Measurements from ENCODE around the gene PARP4.
"Not testable (repeated sequence)": the region's sequence is repeated elsewhere in the genome, so short reads cannot be mapped to it uniquely, and the experiment has no call there.

Gene PARP4

DNA sequence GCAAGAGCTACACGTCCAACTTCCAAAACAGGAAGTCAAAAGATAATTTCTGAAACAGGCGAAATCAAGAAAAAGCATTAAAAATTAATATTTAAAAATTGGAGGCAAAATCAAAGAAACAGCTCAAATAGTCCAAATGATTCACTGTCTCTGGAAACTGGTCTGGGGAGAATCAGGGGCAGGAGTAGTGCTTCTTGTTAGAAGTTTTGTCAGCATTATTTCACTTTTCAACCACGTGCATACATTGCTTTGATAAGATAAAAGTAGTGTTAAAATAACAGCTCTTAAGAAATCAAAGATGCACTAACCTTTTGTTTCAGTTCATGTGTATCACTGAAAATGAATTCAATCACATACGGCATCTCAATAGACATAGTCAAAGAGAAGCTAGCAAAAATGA lies 53.8 kb downstream of the PARP4 start:
- Histone ChIP-seq H3K4me3 (no peak overlapping the region), H3K27ac (no peak overlapping the region)
- no peak for DNase-seq (ENCODE audit: low spot score)
- TF ChIP-seq, protein P1, sequence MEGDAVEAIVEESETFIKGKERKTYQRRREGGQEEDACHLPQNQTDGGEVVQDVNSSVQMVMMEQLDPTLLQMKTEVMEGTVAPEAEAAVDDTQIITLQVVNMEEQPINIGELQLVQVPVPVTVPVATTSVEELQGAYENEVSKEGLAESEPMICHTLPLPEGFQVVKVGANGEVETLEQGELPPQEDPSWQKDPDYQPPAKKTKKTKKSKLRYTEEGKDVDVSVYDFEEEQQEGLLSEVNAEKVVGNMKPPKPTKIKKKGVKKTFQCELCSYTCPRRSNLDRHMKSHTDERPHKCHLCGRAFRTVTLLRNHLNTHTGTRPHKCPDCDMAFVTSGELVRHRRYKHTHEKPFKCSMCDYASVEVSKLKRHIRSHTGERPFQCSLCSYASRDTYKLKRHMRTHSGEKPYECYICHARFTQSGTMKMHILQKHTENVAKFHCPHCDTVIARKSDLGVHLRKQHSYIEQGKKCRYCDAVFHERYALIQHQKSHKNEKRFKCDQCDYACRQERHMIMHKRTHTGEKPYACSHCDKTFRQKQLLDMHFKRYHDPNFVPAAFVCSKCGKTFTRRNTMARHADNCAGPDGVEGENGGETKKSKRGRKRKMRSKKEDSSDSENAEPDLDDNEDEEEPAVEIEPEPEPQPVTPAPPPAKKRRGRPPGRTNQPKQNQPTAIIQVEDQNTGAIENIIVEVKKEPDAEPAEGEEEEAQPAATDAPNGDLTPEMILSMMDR (IDR thresholded peaks at IDR 0.05) = no peak

DNA sequence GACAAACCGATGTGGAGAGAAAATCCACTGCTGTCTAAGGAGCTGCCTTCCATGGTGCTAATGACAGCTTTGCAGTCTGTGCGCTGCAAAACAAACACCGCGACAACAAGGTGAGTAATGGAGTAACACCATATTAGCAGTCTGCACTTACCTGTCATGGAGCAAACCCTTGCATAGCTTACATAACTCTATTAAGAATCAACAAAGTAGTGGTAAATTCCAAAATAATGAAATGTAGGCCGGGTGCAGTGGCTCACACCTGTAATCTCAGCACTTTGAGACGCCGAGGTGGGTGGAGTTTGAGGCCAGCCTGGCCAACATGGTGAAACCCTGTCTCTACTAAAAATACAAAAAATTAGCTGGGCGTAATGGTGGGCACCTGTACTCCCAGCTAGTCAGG lies 56.2 kb downstream of the PARP4 start:
- no peak for DNase-seq (ENCODE audit: low spot score)
- no peak overlapping the region for H3K4me3 ChIP-seq
- no peak overlapping the region for H3K27ac ChIP-seq
- TF ChIP-seq, protein P1 (IDR thresholded peaks at IDR 0.05) = no peak

DNA sequence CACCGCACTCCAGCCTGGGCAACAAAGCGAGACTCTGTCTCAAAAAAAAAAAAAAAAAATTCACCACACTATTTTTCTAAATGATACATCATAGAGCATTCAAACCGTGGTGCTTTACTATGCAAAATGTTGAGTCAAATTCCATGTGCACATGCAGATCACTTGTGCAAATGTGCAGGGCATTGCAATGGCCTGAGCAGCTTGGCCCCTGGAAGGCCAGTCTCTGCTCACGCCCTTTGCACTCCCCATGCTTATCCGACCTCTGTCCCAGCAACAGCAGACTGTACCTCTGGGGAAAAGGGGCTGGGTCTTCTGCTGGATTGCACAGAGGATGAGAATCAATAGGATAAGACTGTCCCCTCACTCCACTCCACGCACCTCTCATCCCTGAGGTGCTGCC lies 58.5 kb downstream of the PARP4 start:
- TF ChIP-seq, protein P1 (IDR thresholded peaks at IDR 0.05) = no peak
- Histone ChIP-seq H3K27ac (no peak overlapping the region), H3K4me3 (no peak overlapping the region)
- no peak for DNase-seq (ENCODE audit: low spot score)

DNA sequence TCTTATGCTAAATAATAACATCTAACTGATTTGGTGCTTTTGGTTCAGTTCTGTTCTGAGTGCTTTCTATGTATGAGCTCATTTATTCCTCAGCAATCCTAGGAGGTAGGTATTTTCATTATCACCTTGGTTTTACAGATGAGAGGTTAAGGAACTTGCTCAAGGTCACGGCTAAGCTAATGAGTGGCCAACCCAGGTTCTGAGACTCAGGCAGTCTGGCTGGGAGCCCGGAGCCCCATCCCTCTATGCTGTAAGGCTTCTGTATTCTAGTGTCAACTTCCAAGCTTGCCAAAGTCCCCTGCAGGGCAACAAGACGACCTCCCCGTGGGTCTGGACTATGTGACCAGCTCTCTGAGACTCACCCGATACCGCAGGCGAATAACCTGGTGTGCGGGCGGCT lies 60.5 kb downstream of the PARP4 start:
- TF ChIP-seq, protein P1 (IDR thresholded peaks at IDR 0.05) = no peak
- no peak for DNase-seq (ENCODE audit: low spot score)
- H3K4me3 ChIP-seq = no peak overlapping the region

DNA sequence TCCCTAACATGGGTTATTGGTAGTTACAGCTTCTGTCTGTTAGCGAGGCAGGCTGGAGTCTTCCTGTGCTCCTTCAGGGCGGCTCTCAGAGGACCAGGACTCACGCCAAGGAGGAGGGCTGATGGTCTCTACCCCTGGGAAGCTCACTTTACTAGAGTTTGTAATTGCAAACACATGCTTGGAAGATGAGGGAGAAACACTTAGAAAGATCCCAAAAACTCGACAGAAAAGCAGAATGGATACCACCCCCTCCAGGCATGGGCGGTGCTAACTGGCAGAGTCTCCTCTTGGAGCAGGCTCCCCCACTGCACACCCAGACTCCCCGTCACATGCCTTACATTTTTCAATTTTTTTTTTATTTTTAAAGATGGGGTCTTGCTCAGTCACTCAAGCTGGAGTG lies 62.0 kb downstream of the PARP4 start:
- TF ChIP-seq, protein P1 (IDR thresholded peaks at IDR 0.05) = no peak
- no peak for DNase-seq (ENCODE audit: low spot score)
- no peak overlapping the region for H3K4me3 ChIP-seq
- no peak overlapping the region for H3K27ac ChIP-seq

More for the DNA sequence above, 60.5 kb downstream of the PARP4 start:
- H3K27ac ChIP-seq = no peak overlapping the region

DNA sequence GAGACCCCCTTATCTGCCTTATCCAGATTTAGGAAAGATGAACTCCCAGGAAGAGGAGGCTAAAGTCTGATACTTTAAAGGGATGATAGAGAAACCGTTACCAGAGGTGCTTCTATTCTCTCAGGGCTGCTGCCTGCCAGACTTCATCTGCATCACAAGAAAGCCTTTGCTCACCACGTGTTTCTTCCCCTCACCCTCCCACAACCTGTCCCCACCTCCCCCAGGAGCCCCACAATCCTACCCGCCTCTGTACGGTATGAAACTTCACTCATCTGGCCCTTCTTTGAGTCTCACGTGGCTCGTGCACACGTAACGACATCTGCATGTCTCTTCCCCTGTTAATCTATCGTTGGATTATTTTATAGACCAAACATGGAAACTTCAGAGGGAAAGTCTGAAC lies 67.7 kb downstream of the PARP4 start:
- DNase-seq (ENCODE audit: low spot score); H3K27ac ChIP-seq: not testable (repeated sequence)

DNA sequence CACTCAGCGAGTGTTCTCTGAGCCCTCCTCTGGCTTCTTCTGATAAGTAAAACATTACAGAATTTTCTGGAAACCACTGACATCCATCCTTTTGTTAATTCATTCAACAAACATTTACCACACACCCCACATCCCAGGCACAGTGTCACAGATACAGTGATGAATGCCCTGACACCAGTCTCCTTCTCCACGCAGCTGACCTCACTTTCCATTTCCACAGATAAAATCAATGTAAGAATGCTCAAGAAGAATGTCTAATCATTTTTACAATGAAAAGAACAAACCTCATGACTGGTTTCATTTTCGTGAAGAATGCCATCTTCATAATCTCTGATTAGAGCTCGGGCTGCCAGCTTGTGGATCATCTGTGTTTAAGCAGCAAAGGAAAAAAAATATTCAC lies 69.2 kb downstream of the PARP4 start:
- no peak for DNase-seq (ENCODE audit: low spot score)
- Histone ChIP-seq H3K27ac (no peak overlapping the region), H3K4me3 (no peak overlapping the region)
- TF ChIP-seq, protein P1 (IDR thresholded peaks at IDR 0.05) = no peak

More for the DNA sequence above, 67.7 kb downstream of the PARP4 start:
- H3K4me3 ChIP-seq = not testable (repeated sequence)

DNA sequence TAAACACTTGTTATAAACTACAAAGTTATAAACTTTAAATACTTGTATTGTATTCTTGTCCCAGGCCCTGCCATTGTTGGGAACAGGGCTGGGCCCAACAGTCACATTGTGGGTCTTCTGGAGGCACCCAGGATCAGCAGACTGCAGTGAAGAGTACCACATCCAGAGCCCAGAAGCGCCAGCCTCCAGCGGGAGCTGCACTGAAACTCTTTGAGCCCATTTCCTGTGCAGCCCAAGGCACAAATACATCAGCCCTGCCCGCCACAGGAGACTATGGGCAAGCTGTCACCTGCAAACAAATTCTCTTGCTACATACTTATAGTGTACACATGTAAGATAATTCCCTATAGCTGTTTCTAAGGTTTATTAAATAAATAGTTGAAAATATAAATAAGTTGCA lies 86.5 kb downstream of the PARP4 start:
- not testable (repeated sequence) for H3K27ac ChIP-seq; DNase-seq (ENCODE audit: low spot score); H3K4me3 ChIP-seq

DNA sequence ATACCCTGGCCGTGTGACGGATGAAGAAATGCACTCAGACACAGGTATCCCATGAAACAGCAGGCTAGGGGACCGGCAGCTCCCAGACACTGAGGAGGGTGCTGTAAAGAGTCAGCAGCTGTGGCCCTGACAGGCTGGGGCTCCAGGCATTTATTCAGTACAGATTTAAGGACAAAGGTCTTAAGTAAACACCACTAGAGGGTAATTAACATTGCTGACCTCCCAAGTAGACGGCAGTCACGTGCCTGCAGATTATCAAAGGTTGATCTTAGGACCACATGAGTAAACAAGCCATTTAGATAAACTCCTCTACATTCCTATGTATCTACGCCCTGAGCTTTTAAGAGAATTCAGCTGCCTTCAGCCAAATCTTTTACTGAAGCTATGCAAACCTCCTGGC lies 92.9 kb downstream of the PARP4 start:
- not testable (repeated sequence) for DNase-seq (ENCODE audit: low spot score); H3K4me3 ChIP-seq; H3K27ac ChIP-seq

Measured in coronary artery (tissue), 2 donors.